OCI-LY3 (cell line): ENCODE data around the gene CIITA.
A peak's percentile ranks its signal among the peaks of the same experiment; 100 is the strongest.

Experiments used
- H2AFZ ChIP-seq: fragments of 200-600, 300-600 bp; shearing (Covaris generic); 2 replicates; pipeline ENCODE4 v1.6.0; 2014; ENCODE audit warnings: antibody characterized with exemption, low read depth, low read length
- H3K27ac ChIP-seq: fragments of 200-600, 300-600 bp; sonication (generic); 2 replicates; pipeline ENCODE4 v1.5.1; 2014; ENCODE audit warnings: mild to moderate bottlenecking, low read length, moderate library complexity, mixed read lengths
- H3K27me3 ChIP-seq: fragments of 200-600, 300-600 bp; sonication (generic); 2 replicates; pipeline ENCODE4 v1.6.1; 2014; ENCODE audit warnings: low read depth, low read length, mixed read lengths
- H3K36me3 ChIP-seq: fragments of 200-600, 300-600 bp; sonication (generic); replicated peaks from 2 replicates; pipeline ENCODE3; 2014; ENCODE audit warnings: low read depth, low read length, mixed read lengths
- H3K4me1 ChIP-seq: fragments of 300-600, 200-600 bp; sonication (generic); 2 replicates; pipeline ENCODE4 v1.6.1; 2014; ENCODE audit warnings: low read length, mixed read lengths
- H3K4me2 ChIP-seq: fragments of 200-600, 300-600 bp; sonication (generic); 2 replicates; pipeline ENCODE4 v1.6.1; 2014; ENCODE audit warnings: low read length, mixed read lengths
- H3K4me3 ChIP-seq: fragments of 300-600, 200-600 bp; sonication (generic); 2 replicates; pipeline ENCODE4 v1.5.1; 2014; ENCODE audit warnings: antibody characterized with exemption, mild to moderate bottlenecking, low read length, moderate library complexity
- H3K79me2 ChIP-seq: fragments of 300-600, 200-600 bp; shearing (Covaris generic); 2 replicates; pipeline ENCODE4 v1.6.1; 2014; ENCODE audit warnings: mild to moderate bottlenecking, low read length, mixed read lengths
- H3K9ac ChIP-seq: fragments of 300-600, 200-600 bp; shearing (Covaris generic); 2 replicates; pipeline ENCODE4 v1.6.0; 2014; ENCODE audit warnings: mild to moderate bottlenecking, low read length, moderate library complexity
- H3K9me3 ChIP-seq: fragments of 200-600, 300-600 bp; shearing (Covaris generic); 2 replicates; pipeline ENCODE4 v1.6.1; 2014; ENCODE audit warnings: low read length, mixed read lengths; ENCODE audit not compliant: insufficient read depth
- H4K20me1 ChIP-seq: fragments of 200-600, 300-600 bp; sonication (generic); 2 replicates; pipeline ENCODE4 v1.6.1; 2016; ENCODE audit warnings: low read length, mixed read lengths; ENCODE audit not compliant: insufficient read depth
- EZH2phosphoT487 ChIP-seq: fragments of 200-600 bp; shearing (Covaris generic); IDR thresholded peaks from 2 replicates; pipeline ENCODE4 v1.6.1; 2018; ENCODE audit warnings: antibody characterized with exemption, mixed run types, low read depth
- TF ChIP-seq, protein P1 (sequence below): fragments of 200-600, 300-600 bp; sonication (generic); IDR thresholded peaks from 2 replicates; pipeline ENCODE4 v1.5.1; 2014; ENCODE audit warnings: antibody characterized with exemption, low read length, low read depth

The CIITA gene

DNA sequence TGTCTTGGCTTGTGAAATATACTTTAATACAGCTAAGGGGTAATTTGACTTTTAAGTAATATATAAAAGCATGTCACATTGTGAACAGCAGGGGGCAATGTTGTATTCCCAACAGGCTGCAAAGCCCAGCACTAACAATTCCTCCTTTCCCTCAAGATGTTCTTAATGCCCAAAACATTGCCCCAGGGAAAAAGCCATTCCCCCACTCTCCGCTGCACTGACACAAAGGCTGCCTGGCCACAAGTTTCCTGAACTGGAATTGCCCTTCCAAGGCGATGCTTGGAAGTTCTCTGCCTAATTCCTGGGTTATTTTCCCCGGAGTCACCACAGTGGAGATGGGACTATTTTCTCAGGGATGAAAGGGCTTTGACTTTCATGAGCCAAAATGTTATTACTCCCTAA, 94.6 kb downstream of the CIITA start:
- Histone ChIP-seq H3K79me2 (no peaks in the 10 kb centered on the region), H3K9ac (no peak overlapping the region), H3K4me2 (no peak overlapping the region), H3K27me3 (no peaks in the 10 kb centered on the region), H4K20me1 (no peaks in the 10 kb centered on the region), H3K4me1 (peaks cover 10% of the 10 kb centered on the region), H3K4me3 (no peak overlapping the region), H3K9me3 (no peaks in the 10 kb centered on the region), H3K36me3 (peaks cover 25% of the 10 kb centered on the region), H2AFZ (no peak overlapping the region), H3K27ac (no peak overlapping the region)
- TF ChIP-seq, protein P1, sequence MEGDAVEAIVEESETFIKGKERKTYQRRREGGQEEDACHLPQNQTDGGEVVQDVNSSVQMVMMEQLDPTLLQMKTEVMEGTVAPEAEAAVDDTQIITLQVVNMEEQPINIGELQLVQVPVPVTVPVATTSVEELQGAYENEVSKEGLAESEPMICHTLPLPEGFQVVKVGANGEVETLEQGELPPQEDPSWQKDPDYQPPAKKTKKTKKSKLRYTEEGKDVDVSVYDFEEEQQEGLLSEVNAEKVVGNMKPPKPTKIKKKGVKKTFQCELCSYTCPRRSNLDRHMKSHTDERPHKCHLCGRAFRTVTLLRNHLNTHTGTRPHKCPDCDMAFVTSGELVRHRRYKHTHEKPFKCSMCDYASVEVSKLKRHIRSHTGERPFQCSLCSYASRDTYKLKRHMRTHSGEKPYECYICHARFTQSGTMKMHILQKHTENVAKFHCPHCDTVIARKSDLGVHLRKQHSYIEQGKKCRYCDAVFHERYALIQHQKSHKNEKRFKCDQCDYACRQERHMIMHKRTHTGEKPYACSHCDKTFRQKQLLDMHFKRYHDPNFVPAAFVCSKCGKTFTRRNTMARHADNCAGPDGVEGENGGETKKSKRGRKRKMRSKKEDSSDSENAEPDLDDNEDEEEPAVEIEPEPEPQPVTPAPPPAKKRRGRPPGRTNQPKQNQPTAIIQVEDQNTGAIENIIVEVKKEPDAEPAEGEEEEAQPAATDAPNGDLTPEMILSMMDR, result peak; percentile 71
- no peak for TF ChIP-seq EZH2phosphoT487

DNA sequence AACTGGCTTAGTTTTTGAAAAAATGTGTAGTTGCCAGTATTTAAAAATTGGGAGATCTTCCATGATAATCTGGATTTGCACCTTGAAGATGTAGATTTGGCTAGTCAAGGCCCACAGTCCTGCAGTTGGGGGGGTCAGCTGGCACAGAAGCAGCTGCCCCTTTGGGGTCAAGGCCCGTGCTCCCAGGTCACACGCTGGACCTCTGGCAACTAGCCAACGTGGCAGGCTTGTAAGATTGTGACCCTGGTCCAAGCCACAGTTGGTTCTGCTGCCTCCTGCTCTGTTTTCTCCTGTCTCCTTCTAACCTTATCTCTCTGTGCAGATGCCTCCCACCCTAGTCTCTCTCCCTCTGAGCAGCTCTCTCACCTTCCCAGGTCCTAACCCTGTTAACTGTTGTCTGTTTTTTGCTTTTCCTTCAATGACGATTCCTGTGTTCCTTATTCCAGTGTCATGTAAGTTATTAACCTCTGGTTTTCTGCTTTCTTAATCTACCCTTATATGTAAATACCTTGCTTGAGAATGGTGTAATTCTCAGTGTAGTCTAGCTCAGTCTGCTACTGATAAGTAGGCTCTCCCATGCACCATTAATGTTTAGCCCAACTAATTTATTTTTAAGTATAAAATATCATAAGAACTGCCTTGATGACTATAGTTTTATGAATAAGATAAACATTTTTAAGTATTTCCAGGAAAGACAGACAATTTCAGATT, 95.3 kb downstream of the CIITA start:
- H3K4me1 ChIP-seq, result peaks cover 4% of the 10 kb centered on the region; the same call in 1 of the 2 replicates
- H3K9ac ChIP-seq, result no peak overlapping the region

DNA sequence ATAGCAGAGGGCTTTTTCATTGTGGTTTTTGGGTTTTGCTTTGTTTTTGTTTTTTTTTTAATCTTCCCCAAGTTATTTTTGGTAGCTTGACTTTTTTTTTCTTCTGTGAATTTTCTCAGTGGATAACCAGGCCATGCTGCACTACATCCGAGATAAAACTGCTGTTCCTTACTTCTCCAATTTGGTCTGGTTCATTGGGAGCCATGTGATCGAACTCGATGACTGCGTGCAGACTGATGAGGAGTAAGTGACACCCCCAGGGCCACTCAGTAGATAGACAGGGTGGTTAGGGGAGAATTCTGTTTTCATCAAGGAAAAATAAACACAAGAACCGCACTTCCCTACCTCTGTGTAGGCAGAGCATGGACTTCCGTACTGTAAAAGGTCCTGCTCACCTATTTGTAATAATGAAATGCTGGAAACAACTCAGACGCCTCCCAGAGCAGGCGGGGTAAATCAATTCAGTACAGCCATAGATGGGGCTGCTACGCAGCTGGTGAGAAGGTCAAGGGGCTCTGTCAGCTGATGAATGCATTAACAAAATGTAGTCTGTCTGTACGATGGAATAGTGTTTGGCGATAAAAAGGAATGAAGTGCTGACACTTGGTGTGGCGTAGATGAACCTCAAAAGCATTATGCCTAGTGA, 95.9 kb downstream of the CIITA start:
- Histone ChIP-seq H2AFZ (no peak overlapping the region), H3K27ac (no peak overlapping the region), H3K9me3 (no peaks in the 10 kb centered on the region), H3K4me1 (peaks cover 4% of the 10 kb centered on the region; the same call in 1 of the 2 replicates), H3K4me3 (no peak overlapping the region), H4K20me1 (no peaks in the 10 kb centered on the region), H3K79me2 (no peaks in the 10 kb centered on the region), H3K4me2 (no peak overlapping the region), H3K36me3 (peaks cover 27% of the 10 kb centered on the region), H3K9ac (no peak overlapping the region), H3K27me3 (no peaks in the 10 kb centered on the region)
- TF ChIP-seq, protein P1, result no peak
- no peak for TF ChIP-seq EZH2phosphoT487

More for the DNA sequence above, 95.3 kb downstream of the CIITA start:
- TF ChIP-seq, protein P1, result no peak
- TF ChIP-seq EZH2phosphoT487, result no peak
- no peaks in the 10 kb centered on the region for H3K9me3 ChIP-seq
- peaks cover 27% of the 10 kb centered on the region for H3K36me3 ChIP-seq
- H3K27ac ChIP-seq, result no peak overlapping the region
- H3K4me2 ChIP-seq, result no peak overlapping the region
- H3K27me3 ChIP-seq, result no peaks in the 10 kb centered on the region
- no peaks in the 10 kb centered on the region for H3K79me2 ChIP-seq
- no peak overlapping the region for H3K4me3 ChIP-seq
- H4K20me1 ChIP-seq, result no peaks in the 10 kb centered on the region
- no peak overlapping the region for H2AFZ ChIP-seq

- H3K79me2 ChIP-seq, result no peaks in the 10 kb centered on the region
- H4K20me1 ChIP-seq, result no peaks in the 10 kb centered on the region
- peaks cover 34% of the 10 kb centered on the region for H3K4me1 ChIP-seq
- H3K4me2 ChIP-seq, result no peak overlapping the region
- no peaks in the 10 kb centered on the region for H3K27me3 ChIP-seq
- peaks cover 33% of the 10 kb centered on the region for H3K36me3 ChIP-seq
- H3K9me3 ChIP-seq, result no peaks in the 10 kb centered on the region
- H3K27ac ChIP-seq, result no peak overlapping the region
- TF ChIP-seq EZH2phosphoT487, result no peak
- TF ChIP-seq, protein P1, result no peak
- no peak overlapping the region for H3K9ac ChIP-seq
- H2AFZ ChIP-seq, result no peak overlapping the region
- no peak overlapping the region for H3K4me3 ChIP-seq
Observed at GRCh38 chr16:10976634-10977033, 99.6 kb downstream of the CIITA start.
